Ecto neural progenitor cell (in vitro differentiated cells): ENCODE measurements around the gene C5orf58.

ENCODE experiments used
- DNase-seq: peaks from one replicate; pipeline ENCODE4 v3.0.0-alpha.2; 2018; ENCODE audit warnings: low spot score

The C5orf58 gene

GRCh38 chr5:170283296-170283695, 50.5 kb downstream of the C5orf58 start:
- DNase-seq: no peak

GRCh38 chr5:170284231-170284630, 51.4 kb downstream of the C5orf58 start:
- DNase-seq: no peak

- DNase-seq: no peak
Observed at GRCh38 chr5:170285181-170285580, 52.4 kb downstream of the C5orf58 start.

DNA sequence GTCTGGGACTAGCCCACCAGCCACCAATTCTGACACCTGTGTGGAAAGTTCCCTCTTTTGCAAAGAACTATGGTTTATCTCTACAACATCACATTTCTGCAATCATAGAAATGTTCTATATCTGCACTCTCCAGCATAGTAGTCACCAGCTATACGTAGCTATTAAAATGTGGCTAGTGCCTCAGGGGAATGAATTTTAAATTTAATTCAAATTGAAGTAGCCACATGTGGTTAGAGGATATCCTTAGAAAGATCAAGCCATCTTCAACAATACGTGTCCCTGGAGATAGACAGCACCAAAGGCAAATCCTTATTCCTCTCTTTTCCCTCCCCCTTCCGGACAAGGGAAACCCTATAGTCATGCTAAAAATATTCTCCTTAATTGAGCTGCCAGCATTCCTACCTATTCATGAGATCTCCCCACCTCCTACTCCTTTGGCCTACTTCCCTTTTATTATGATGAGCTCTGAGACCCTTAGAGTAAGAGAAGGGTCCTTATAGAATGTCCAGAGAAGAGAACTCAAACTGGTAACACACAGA, 53.7 kb downstream of the C5orf58 start:
- no peak for DNase-seq

DNA sequence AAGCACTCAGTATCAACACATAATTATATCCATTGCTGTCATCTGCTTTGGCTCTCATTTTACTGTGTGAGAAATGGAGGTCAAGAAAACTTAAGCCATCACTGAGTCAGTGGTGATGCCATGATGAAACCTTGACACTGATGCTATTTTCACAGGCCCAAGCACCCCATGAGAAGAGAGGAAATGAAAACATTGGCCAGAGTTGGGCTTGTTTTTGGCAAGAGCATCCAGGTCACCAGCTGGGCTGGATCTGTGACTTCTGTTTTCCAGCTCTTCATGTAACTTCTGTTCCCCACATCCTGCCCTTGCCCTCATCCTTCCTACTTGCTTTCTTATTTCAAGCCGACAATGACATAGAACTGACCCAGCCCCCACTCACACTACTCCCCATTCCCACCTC, 54.7 kb downstream of the C5orf58 start:
- DNase-seq: no peak

GRCh38 chr5:170288151-170288550, 55.4 kb downstream of the C5orf58 start:
- DNase-seq: no peak

- DNase-seq: no peak
Observed at GRCh38 chr5:170288551-170288950, 55.8 kb downstream of the C5orf58 start.

DNA sequence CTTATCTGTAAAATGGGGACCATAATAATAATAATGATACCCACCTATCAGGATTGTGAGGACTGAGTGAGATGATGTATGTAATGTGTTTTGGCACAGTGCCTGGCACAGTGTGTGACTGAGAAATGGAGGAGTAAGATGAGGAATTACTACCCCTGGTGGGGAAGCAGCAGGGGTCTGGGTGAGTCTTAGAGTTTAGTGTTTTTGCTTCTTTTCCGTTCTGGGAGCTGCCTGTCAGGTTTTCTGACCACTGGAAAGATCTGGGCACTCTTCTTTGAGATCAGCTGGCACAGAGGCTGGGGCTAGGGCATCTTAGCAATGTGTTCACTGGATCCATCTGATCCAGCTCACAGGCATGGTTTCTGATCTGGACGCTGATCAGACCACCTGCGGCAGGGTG, 56.3 kb downstream of the C5orf58 start:
- DNase-seq: no peak

GRCh38 chr5:170289764-170290163, 57.0 kb downstream of the C5orf58 start:
- DNase-seq: no peak

GRCh38 chr5:170290498-170290897, 57.7 kb downstream of the C5orf58 start:
- DNase-seq: no peak

- DNase-seq: no peak
Observed at GRCh38 chr5:170292179-170293104, 59.7 kb downstream of the C5orf58 start.

GRCh38 chr5:170293273-170293672, 60.5 kb downstream of the C5orf58 start:
- DNase-seq: no peak

GRCh38 chr5:170294057-170294456, 61.3 kb downstream of the C5orf58 start:
- DNase-seq: no peak

DNA sequence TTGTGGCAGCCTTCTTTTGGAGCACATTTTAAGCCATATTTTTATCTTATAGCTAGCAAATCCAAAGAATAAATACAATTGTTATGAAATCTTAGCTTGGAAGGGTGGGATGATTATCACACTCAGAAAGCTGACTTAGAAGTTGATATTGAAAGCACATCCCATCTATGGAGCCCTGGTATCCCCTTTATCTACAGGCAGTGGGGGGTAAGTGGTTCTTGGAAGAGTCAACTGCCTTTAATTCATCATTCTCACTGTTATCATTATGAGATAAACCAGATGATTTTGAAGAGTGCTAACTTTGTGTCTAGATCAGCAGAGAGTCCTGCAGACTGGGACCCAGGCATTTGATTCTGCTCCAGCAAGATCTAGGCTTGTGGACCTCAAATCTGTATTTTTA, 61.8 kb downstream of the C5orf58 start:
- no peak for DNase-seq
